Measurements from ENCODE around the gene TOPORS. TPM values are rescaled to one million over a fixed set of nuclear protein-coding genes. Genes with fewer than 3 reads are reported as not detected.

The TOPORS gene
- total RNA-seq, 2 experiments from 2014 or later = 16.2 to 17.4 TPM

DNA sequence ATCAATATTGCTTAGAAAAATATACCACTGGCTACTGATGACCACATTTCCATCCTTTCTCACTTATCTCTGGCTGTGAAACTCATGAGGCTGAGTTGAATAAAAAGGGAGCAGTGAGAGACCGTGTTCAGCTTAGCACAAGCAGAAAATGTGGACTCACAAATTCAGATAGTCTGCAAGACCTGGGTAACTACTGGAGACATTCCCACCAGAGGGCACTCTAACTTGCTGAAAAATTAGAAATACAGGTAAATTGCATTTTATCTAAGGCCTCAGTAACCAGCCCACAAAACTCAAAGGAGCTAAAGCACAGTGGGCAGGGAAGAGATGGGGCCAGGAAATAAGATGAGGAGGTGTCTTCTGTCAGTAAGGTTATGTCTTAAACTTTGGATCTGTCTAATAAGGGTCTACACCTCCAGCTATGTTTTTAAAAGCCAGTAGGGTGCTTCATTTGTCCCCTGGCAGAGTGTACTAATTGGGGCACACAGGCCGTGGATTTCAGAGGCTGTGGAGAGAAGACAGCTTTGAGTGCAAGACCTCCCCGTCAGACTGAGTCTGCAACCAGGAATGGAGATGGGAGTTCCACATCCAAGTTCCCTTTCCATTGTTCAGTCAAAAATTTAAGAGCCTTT lies 29.2 kb upstream of the TOPORS start:
- Histone ChIP-seq H3K4me1 (ENCODE audit: insufficient read depth, low read length, poor library complexity, severe bottlenecking) (peaks cover 40% of the 10 kb centered on the region), H3K79me2 (ENCODE audit: insufficient read depth, low read depth, low read length) (no peaks in the 10 kb centered on the region), H3K9me3 (ENCODE audit: low read length) (no peaks in the 10 kb centered on the region), H3K36me3 (ENCODE audit: insufficient read depth, low read length) (no peaks in the 10 kb centered on the region), H3K4me3 (ENCODE audit: low read depth, low read length, poor library complexity, severe bottlenecking) (no peak overlapping the region), H3K4me2 (ENCODE audit: low read length) (peak overlapping the region; percentile 62), H4K20me1 (ENCODE audit: insufficient read depth, low read length) (no peaks in the 10 kb centered on the region), H3K9me2 (ENCODE audit: insufficient read depth, low read length) (no peaks in the 10 kb centered on the region), H2AFZ (ENCODE audit: low read length) (peak overlapping the region; percentile 92), H3K27ac (ENCODE audit: low read depth, low read length, poor library complexity, severe bottlenecking) (peak overlapping the region; percentile 48)
- DNase-seq (ENCODE audit: low spot score) = peak; percentile 85
- ChIA-PET POLR2A (interaction anchor here (0.5 to 2.3 kb wide), 11 partner anchors 8 to 391 kb away, joined by 3 to 8 read pairs (median 4); partner anchors contain the start of genes ACO1 and NDUFB6), CTCF (ENCODE audit: unreplicated experiment) (interaction anchor here (0.8 to 4.0 kb wide), 8 partner anchors 8 to 393 kb away, joined by 3 to 58 read pairs (median 4); no protein-coding TSS in a partner anchor)
- intact Hi-C loops (cut with micrococcal nuclease; ENCODE audit: unreplicated experiment) = loop anchor here (2.0 to 10.0 kb wide), 2 partner anchors 387 to 643 kb away; no protein-coding TSS in a partner anchor
- no peak for TF ChIP-seq EZH2phosphoT487 (IDR thresholded peaks at IDR 0.05; ENCODE audit: borderline replicate concordance, low read depth, low read length)
- TF ChIP-seq, protein P1, sequence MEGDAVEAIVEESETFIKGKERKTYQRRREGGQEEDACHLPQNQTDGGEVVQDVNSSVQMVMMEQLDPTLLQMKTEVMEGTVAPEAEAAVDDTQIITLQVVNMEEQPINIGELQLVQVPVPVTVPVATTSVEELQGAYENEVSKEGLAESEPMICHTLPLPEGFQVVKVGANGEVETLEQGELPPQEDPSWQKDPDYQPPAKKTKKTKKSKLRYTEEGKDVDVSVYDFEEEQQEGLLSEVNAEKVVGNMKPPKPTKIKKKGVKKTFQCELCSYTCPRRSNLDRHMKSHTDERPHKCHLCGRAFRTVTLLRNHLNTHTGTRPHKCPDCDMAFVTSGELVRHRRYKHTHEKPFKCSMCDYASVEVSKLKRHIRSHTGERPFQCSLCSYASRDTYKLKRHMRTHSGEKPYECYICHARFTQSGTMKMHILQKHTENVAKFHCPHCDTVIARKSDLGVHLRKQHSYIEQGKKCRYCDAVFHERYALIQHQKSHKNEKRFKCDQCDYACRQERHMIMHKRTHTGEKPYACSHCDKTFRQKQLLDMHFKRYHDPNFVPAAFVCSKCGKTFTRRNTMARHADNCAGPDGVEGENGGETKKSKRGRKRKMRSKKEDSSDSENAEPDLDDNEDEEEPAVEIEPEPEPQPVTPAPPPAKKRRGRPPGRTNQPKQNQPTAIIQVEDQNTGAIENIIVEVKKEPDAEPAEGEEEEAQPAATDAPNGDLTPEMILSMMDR (conservative IDR thresholded peaks at IDR 0.05; ENCODE audit: low read length) = peak; percentile 90
- no TSS peak for BruUV-seq (replicated peaks)

DNA sequence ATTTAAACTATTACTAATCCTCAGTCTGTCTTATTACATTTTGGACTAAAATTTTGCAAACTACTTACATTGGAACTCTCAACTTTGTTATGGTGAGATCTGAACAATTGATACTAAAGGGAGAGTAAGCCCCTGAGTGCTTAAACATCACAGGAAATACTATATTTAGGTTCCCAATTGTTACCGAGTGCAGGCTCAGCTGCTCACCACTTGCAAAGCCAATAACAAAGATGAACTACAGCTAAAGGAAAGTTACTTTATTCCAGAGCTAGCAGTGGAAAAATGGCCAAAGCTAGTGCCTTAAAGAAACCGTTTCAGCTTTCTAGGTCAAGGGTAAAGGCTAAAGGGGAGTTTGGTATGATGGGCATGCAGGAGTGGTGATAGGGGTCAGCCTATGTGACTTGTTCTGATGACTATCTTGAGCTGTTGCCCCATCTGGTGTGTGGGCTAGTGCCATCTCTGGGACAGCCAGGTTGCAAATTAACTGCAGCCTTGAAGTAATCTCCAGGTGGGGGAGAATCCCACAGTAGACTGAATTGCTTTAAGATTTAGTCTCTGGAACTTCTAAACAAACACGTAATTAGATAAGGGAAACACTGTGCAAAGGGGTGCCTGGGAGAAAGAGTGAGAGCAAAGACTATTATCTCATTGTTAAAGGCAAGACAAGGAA lies 28.4 kb upstream of the TOPORS start:
- H3K9me2 ChIP-seq (ENCODE audit: insufficient read depth, low read length) = no peaks in the 10 kb centered on the region
- no peak for TF ChIP-seq EZH2phosphoT487 (IDR thresholded peaks at IDR 0.05; ENCODE audit: borderline replicate concordance, low read depth, low read length)

DNA sequence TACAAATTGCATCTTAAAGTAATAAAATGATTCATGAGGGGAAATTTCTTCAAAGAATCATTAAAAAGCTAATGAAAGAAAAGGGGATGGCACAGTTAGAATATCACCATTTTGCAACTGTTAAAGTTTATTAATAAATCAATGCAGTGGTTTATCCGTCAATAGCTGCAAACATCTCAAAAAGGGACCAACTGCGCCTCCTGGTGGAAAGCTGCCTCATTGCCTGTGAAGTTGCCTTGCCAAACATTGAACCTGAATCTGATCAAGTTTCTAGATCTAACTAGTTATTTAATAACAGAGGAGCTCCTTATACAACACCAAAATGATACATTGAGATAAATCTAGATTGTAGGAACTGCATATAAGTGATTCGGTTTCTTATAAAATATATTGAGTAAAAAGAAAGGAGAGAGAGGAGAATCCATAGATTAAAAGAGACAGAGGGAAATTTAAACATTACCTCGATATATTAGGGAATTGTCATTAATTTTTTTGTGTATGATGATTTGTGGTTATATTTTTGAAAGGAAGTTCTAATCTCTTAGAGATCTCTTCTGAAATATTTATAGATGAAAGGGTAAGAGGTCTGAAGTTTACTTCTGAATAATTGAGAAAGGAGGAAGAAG lies 27.4 kb upstream of the TOPORS start:
- Histone ChIP-seq H3K4me1 (ENCODE audit: insufficient read depth, low read length, poor library complexity, severe bottlenecking) (peaks cover 43% of the 10 kb centered on the region), H3K79me2 (ENCODE audit: insufficient read depth, low read depth, low read length) (no peaks in the 10 kb centered on the region), H3K9me2 (ENCODE audit: insufficient read depth, low read length) (no peaks in the 10 kb centered on the region), H2AFZ (ENCODE audit: low read length) (peak overlapping the region; percentile 60; the same call in 1 of the 2 replicates), H3K27ac (ENCODE audit: low read depth, low read length, poor library complexity, severe bottlenecking) (peak overlapping the region; percentile 7), H4K20me1 (ENCODE audit: insufficient read depth, low read length) (no peaks in the 10 kb centered on the region), H3K9me3 (ENCODE audit: low read length) (no peaks in the 10 kb centered on the region), H3K36me3 (ENCODE audit: insufficient read depth, low read length) (no peaks in the 10 kb centered on the region), H3K4me3 (ENCODE audit: low read depth, low read length, poor library complexity, severe bottlenecking) (no peak overlapping the region), H3K4me2 (ENCODE audit: low read length) (peak overlapping the region; percentile 29; the same call in 1 of the 2 replicates)
- no TSS peak for BruUV-seq (replicated peaks)
- DNase-seq (ENCODE audit: low spot score) = peak; percentile 77
- TF ChIP-seq, protein P1 (conservative IDR thresholded peaks at IDR 0.05; ENCODE audit: low read length) = peak; percentile 99
- TF ChIP-seq EZH2phosphoT487 (IDR thresholded peaks at IDR 0.05; ENCODE audit: borderline replicate concordance, low read depth, low read length) = no peak
- intact Hi-C loops (cut with micrococcal nuclease; ENCODE audit: unreplicated experiment) = loop anchor here (1.0 to 10.0 kb wide), 3 partner anchors 201 to 645 kb away; no protein-coding TSS in a partner anchor
- CTCF ChIA-PET (ENCODE audit: unreplicated experiment) = interaction anchor here (0.6 to 4.0 kb wide), 6 partner anchors 10 to 200 kb away, joined by 3 to 58 read pairs (median 8); partner anchors contain the start of gene ACO1
- POLR2A ChIA-PET = interaction anchor here (0.6 to 2.4 kb wide), 11 partner anchors 9 to 205 kb away, joined by 3 to 16 read pairs (median 3); partner anchors contain the start of gene ACO1

More for the DNA sequence above, 28.4 kb upstream of the TOPORS start:
- peak overlapping the region; percentile 35 for H3K4me3 ChIP-seq (ENCODE audit: low read depth, low read length, poor library complexity, severe bottlenecking)
- DNase-seq (ENCODE audit: low spot score) = peak; percentile 51
- no peaks in the 10 kb centered on the region for H4K20me1 ChIP-seq (ENCODE audit: insufficient read depth, low read length)
- H3K27ac ChIP-seq (ENCODE audit: low read depth, low read length, poor library complexity, severe bottlenecking) = peak overlapping the region; percentile 48
- peak overlapping the region; percentile 62 for H3K4me2 ChIP-seq (ENCODE audit: low read length)
- BruUV-seq (replicated peaks) = no TSS peak
- no peaks in the 10 kb centered on the region for H3K36me3 ChIP-seq (ENCODE audit: insufficient read depth, low read length)
- CTCF ChIA-PET (ENCODE audit: unreplicated experiment) = interaction anchor here (0.8 to 4.0 kb wide), 10 partner anchors 9 to 393 kb away, joined by 3 to 58 read pairs (median 6); partner anchors contain the start of gene ACO1
- H3K79me2 ChIP-seq (ENCODE audit: insufficient read depth, low read depth, low read length) = no peaks in the 10 kb centered on the region
- POLR2A ChIA-PET = interaction anchor here (0.7 to 2.4 kb wide), 11 partner anchors 9 to 392 kb away, joined by 3 to 16 read pairs (median 4); partner anchors contain the start of gene ACO1
- H3K4me1 ChIP-seq (ENCODE audit: insufficient read depth, low read length, poor library complexity, severe bottlenecking) = peaks cover 43% of the 10 kb centered on the region
- H3K9me3 ChIP-seq (ENCODE audit: low read length) = no peaks in the 10 kb centered on the region
- H2AFZ ChIP-seq (ENCODE audit: low read length) = peak overlapping the region; percentile 92
- intact Hi-C loops (cut with micrococcal nuclease; ENCODE audit: unreplicated experiment) = loop anchor here (2.0 to 10.0 kb wide), 2 partner anchors 388 to 644 kb away; no protein-coding TSS in a partner anchor

All from OCI-LY7 (cell line).